Measurements from ENCODE around the gene ZNF808.

The ZNF808 gene

GRCh38 chr19:52600639-52601024, 73.2 kb downstream of the ZNF808 start:
- no peak for DNase-seq (ENCODE audit: low spot score)

GRCh38 chr19:52601025-52601973, 73.8 kb downstream of the ZNF808 start:
- peak; percentile 94 for DNase-seq (ENCODE audit: low spot score)

- DNase-seq (ENCODE audit: low spot score), result peak; percentile 21
These were observed 74.5 kb downstream of the ZNF808 start for GRCh38 chr19:52601974-52602366.

DNA sequence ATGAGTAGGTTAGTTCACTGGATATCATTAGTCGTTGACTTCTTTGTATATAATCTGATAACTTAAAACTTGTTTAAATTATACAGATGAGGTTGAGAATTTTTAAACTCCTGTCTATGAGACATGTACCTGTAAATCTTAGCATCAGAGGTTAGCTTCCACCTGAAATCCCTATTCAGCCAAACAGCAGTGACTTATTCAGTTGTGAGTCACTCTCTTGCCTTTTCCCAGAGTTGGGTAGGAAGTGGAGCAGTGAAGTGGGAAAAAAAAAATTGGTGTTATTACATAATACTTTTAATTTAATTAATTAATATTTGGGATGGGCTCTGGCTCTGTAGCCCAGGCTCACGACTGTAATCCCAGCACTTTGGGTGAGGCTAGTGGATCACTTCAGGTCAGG, 75.5 kb downstream of the ZNF808 start:
- no peak for DNase-seq (ENCODE audit: low spot score)

GRCh38 chr19:52603558-52604207, 76.2 kb downstream of the ZNF808 start:
- no peak for DNase-seq (ENCODE audit: low spot score)

Measured in GM03348 (cell line).